Erythroblast (primary cell): Measurements from ENCODE around the gene MGAT4B.

Experiments used
- GATA1 ChIP-seq: IDR thresholded peaks from 2 replicates; pipeline ENCODE4 v1.6.1; 2011; ENCODE audit warnings: low read depth, mild to moderate bottlenecking, control low read depth, low read length, moderate library complexity
- POLR2A ChIP-seq: IDR thresholded peaks from 2 replicates; pipeline ENCODE4 v1.6.1; 2011; ENCODE audit warnings: mild to moderate bottlenecking, low read length

DNA sequence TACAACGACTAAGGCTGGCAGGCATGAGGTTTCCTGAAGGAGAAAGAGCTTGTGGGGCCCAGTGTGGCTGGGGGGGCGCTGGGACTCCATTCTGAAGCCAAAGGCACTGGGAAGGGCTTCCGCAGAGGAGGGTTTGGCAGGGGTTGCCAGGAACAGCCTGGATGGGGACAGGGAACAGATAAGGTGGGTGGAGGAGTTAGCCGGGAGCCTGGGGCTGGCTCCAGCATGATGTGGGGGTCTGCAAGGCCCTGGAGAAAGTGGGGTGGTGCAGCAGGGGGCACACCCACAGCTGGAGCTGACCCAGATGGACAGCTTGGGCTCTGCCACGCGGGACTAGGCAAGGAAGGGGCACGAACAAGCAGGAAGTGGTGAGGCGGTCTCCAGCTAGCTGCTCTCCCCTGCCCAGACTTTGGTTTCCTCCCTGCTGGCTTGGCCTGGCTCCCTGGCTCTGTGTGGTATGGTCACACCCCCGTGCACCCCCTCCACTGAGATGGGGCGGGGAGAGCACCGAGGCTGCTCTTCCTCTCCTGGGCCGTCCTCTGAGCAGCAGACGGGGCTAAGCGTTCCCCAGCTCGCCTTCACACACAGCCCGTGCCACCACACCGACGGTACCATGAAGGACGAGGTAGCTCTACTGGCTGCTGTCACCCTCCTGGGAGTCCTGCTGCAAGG, 13.1 kb downstream of the MGAT4B start, which contains the start of gene LTC4S:
- no peak for TF ChIP-seq POLR2A
- TF ChIP-seq GATA1, result no peak
